HEK293 (cell line): ENCODE results near the gene PARP1.

Experiments
- CTCF ChIA-PET: fragments of 350-600 bp; formaldehyde crosslinking; extraction: SDS; loops from one replicate; lab custom pipeline; 2021; ENCODE audit warnings: antibody characterized with exemption; lab: Yijun Ruan, JAX
- POLR2A ChIA-PET: fragments of 300-600 bp; formaldehyde crosslinking; extraction: SDS; loops from one replicate; lab custom pipeline; 2020; ENCODE audit warnings: antibody characterized with exemption, inconsistent platforms; lab: Yijun Ruan, JAX
- H3K27ac ChIP-seq: fragments of 200-500 bp; sonication (Bioruptor generic); 2 replicates; pipeline ENCODE4 v1.5.1; 2014; ENCODE audit warnings: low read depth, low read length, control low read depth, inconsistent platforms; ENCODE audit errors: extremely low read depth
- H3K36me3 ChIP-seq, 2 experiments: fragments of 200-500 bp in 1 of 2; sonication (Bioruptor generic) in 1 of 2; 1 replicate in 1 of 2; 2 replicates in 1 of 2; pipeline ENCODE4 v1.5.1; 2014 to 2017; ENCODE audit warnings: inconsistent platforms in 2 of 2, low read length in 2 of 2; ENCODE audit not compliant: control insufficient read depth in 2 of 2, insufficient read depth in 1 of 2
- H3K4me1 ChIP-seq: fragments of 200-500 bp; sonication (Bioruptor generic); 2 replicates; pipeline ENCODE4 v1.5.1; 2014; ENCODE audit warnings: mild to moderate bottlenecking, low read length, inconsistent platforms; ENCODE audit not compliant: control insufficient read depth, insufficient read depth
- H3K4me3 ChIP-seq: 2 replicates; pipeline ENCODE4 v1.5.1; 2011; ENCODE audit warnings: low read depth, mild to moderate bottlenecking, control low read depth, low read length, moderate library complexity
- H3K9me3 ChIP-seq: fragments of 200-500 bp; sonication (Bioruptor generic); 2 replicates; pipeline ENCODE4 v1.5.1; 2014; ENCODE audit warnings: low read depth, low read length, inconsistent platforms; ENCODE audit not compliant: control insufficient read depth, insufficient read depth
- ELK4 ChIP-seq: IDR thresholded peaks from 2 replicates; pipeline ENCODE4 v1.6.1; 2011; ENCODE audit warnings: mild to moderate bottlenecking, low read depth, low read length, borderline replicate concordance
- HOXA7 ChIP-seq: sonication (generic); formaldehyde crosslinking; IDR thresholded peaks from 2 replicates; pipeline ENCODE4 v1.8.1; 2022; ENCODE audit warnings: missing genetic modification reagents, borderline replicate concordance
- MZF1 ChIP-seq: fragments of 450-650 bp; formaldehyde crosslinking; IDR thresholded peaks from 2 replicates; pipeline ENCODE4 v1.5.1; 2017; ENCODE audit warnings: missing biosample characterization, missing genetic modification characterization, borderline replicate concordance
- ZBTB1 ChIP-seq: fragments of 450-650 bp; formaldehyde crosslinking; IDR thresholded peaks from 2 replicates; pipeline ENCODE4 v1.5.1; 2016; ENCODE audit warnings: missing biosample characterization, missing genetic modification characterization
- ZBTB48 ChIP-seq: fragments of 450-650 bp; formaldehyde crosslinking; IDR thresholded peaks from 2 replicates; pipeline ENCODE4 v1.5.1; 2016; ENCODE audit warnings: missing biosample characterization, missing genetic modification characterization
- ZNF174 ChIP-seq: fragments of 450-650 bp; formaldehyde crosslinking; IDR thresholded peaks from 2 replicates; pipeline ENCODE4 v1.5.0; 2017; ENCODE audit warnings: missing biosample characterization, mild to moderate bottlenecking, missing genetic modification characterization
- ZNF184 ChIP-seq: fragments of 450-650 bp; IDR thresholded peaks from 2 replicates; pipeline ENCODE4 v1.5.1; 2018; ENCODE audit warnings: missing biosample characterization, mild to moderate bottlenecking, missing genetic modification characterization
- ZNF19 ChIP-seq: fragments of 450-650 bp; formaldehyde crosslinking; IDR thresholded peaks from 2 replicates; pipeline ENCODE4; 2016; ENCODE audit warnings: missing biosample characterization, missing genetic modification characterization, low read depth
- ZNF350 ChIP-seq: fragments of 450-650 bp; formaldehyde crosslinking; IDR thresholded peaks from 2 replicates; pipeline ENCODE4 v1.5.0; 2017; ENCODE audit warnings: missing biosample characterization, mild to moderate bottlenecking, missing genetic modification characterization
- ZNF473 ChIP-seq: fragments of 450-650 bp; formaldehyde crosslinking; IDR thresholded peaks from 2 replicates; pipeline ENCODE4 v1.5.1; 2017; ENCODE audit warnings: missing biosample characterization, missing genetic modification characterization
- ZNF621 ChIP-seq: fragments of 450-650 bp; formaldehyde crosslinking; IDR thresholded peaks from 2 replicates; pipeline ENCODE4 v1.5.1; 2017; ENCODE audit warnings: missing biosample characterization, missing genetic modification characterization
- ZNF623 ChIP-seq: fragments of 450-650 bp; formaldehyde crosslinking; IDR thresholded peaks from 2 replicates; pipeline ENCODE4 v1.5.1; 2016; ENCODE audit warnings: missing biosample characterization, missing genetic modification characterization
- ZNF658 ChIP-seq: fragments of 450-650 bp; formaldehyde crosslinking; IDR thresholded peaks from 2 replicates; pipeline ENCODE4; 2016; ENCODE audit warnings: missing biosample characterization, missing genetic modification characterization
- ZNF747 ChIP-seq: fragments of 450-650 bp; formaldehyde crosslinking; IDR thresholded peaks from 2 replicates; pipeline ENCODE4 v1.5.1; 2016; ENCODE audit warnings: missing biosample characterization, missing genetic modification characterization
- ZNF792 ChIP-seq: fragments of 450-650 bp; formaldehyde crosslinking; IDR thresholded peaks from 2 replicates; pipeline ENCODE4 v1.5.1; 2016; ENCODE audit warnings: missing biosample characterization, missing genetic modification characterization
- ZNF837 ChIP-seq: fragments of 450-650 bp; formaldehyde crosslinking; IDR thresholded peaks from 2 replicates; pipeline ENCODE4 v1.5.1; 2016; ENCODE audit warnings: missing biosample characterization, missing genetic modification characterization
- TF ChIP-seq, protein P1 (sequence below): fragments of 450-650 bp; formaldehyde crosslinking; IDR thresholded peaks from 2 replicates; pipeline ENCODE4 v1.5.1; 2016; ENCODE audit warnings: missing biosample characterization, missing genetic modification characterization, borderline replicate concordance
- TF ChIP-seq, protein P2 (sequence below): fragments of 450-650 bp; formaldehyde crosslinking; IDR thresholded peaks from 2 replicates; pipeline ENCODE4 v1.5.1; 2016; ENCODE audit warnings: missing biosample characterization, missing genetic modification characterization

The PARP1 gene

DNA sequence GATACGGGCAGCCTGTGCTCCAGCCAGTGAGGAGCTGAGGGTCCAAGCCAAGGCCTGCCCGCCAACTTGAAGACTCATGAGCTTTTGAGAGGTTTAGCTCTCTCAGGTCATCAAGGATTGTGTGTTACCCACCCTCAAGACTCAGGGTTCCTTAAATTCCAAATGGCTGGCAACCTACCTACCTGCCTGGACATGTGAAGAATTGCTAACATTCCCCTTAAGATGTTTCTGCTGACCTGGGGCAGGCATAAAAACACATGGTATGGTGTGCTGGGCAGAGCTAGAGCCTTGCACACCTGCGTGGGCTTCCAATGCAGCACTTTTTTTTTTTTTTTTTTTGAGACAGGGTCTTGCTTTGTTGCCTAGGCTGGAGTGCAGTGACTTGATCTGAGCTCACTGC lies 17.2 kb downstream of the PARP1 start:
- no peaks in the 10 kb centered on the region for H3K9me3 ChIP-seq
- ChIA-PET POLR2A (interaction anchor here (0.6 kb wide), 1 partner anchor 550 kb away, joined by 3 read pairs; the partner anchor contains the start of gene COQ8A), CTCF (interaction anchor here (1.2 to 1.5 kb wide), 2 partner anchors 17 to 22 kb away, joined by 3 to 4 read pairs; partner anchors contain the start of gene PARP1)
- peaks cover 81 to 100% of the 10 kb centered on the region in 2 experiments for H3K36me3 ChIP-seq
- H3K4me1 ChIP-seq: no peaks in the 10 kb centered on the region
- TF ChIP-seq ELK4 (no peak), ZNF837 (tag by site-specific recombination) (no peak), ZNF621 (no peak), ZNF174 (tag by site-specific recombination) (no peak), ZNF184 (no peak), ZBTB1 (tag by site-specific recombination) (no peak), ZNF747 (tag by site-specific recombination) (no peak), ZNF350 (no peak), ZNF658 (no peak), ZNF19 (tag by site-specific recombination) (no peak), ZNF792 (tag by site-specific recombination) (no peak), MZF1 (tag by site-specific recombination) (no peak)
- TF ChIP-seq, protein P1, sequence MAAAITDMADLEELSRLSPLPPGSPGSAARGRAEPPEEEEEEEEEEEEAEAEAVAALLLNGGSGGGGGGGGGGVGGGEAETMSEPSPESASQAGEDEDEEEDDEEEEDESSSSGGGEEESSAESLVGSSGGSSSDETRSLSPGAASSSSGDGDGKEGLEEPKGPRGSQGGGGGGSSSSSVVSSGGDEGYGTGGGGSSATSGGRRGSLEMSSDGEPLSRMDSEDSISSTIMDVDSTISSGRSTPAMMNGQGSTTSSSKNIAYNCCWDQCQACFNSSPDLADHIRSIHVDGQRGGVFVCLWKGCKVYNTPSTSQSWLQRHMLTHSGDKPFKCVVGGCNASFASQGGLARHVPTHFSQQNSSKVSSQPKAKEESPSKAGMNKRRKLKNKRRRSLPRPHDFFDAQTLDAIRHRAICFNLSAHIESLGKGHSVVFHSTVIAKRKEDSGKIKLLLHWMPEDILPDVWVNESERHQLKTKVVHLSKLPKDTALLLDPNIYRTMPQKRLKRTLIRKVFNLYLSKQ: no peak
- H3K27ac ChIP-seq: no peak overlapping the region
- H3K4me3 ChIP-seq: no peak overlapping the region

- ChIA-PET CTCF (no interaction called here), POLR2A (no interaction called here)
- Histone ChIP-seq H3K4me1 (no peaks in the 10 kb centered on the region), H3K27ac (no peak overlapping the region), H3K36me3 (peaks cover 82 to 100% of the 10 kb centered on the region in 2 experiments), H3K9me3 (no peaks in the 10 kb centered on the region), H3K4me3 (no peak overlapping the region)
- TF ChIP-seq HOXA7 (CRISPR knock-in tag) (no peak), ZNF473 (tag by site-specific recombination) (no peak)
- TF ChIP-seq, protein P2, sequence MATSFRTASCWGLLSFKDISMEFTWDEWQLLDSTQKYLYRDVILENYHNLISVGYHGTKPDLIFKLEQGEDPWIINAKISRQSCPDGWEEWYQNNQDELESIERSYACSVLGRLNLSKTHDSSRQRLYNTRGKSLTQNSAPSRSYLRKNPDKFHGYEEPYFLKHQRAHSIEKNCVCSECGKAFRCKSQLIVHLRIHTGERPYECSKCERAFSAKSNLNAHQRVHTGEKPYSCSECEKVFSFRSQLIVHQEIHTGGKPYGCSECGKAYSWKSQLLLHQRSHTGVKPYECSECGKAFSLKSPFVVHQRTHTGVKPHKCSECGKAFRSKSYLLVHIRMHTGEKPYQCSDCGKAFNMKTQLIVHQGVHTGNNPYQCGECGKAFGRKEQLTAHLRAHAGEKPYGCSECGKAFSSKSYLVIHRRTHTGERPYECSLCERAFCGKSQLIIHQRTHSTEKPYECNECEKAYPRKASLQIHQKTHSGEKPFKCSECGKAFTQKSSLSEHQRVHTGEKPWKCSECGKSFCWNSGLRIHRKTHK (tag by site-specific recombination): no peak
Measured at GRCh38 chr1:226388131-226388530, 19.8 kb downstream of the PARP1 start.

DNA sequence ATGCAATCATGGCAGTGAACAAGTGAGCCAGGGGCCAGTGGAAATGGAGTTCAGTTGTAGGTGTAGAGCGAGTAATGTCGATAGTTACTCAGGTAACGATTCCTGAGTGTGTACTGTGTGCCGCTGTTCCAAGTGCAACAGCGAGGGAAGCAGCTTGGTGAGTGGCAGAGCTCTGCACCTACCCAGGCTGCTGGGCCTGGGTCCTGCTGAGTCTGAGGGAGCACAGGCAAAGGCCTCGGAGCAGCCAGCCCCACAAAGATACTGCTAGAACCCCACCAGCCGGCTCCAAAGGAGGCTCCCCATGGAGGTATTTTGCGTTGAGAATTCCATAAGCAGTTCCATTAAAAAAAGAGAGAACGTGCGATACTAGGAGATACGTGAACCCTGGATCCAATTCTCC lies 23.2 kb downstream of the PARP1 start:
- CTCF ChIA-PET: no interaction called here
- TF ChIP-seq ZBTB48 (no peak), ZNF623 (no peak)

More for the DNA sequence above, 23.2 kb downstream of the PARP1 start:
- Histone ChIP-seq H3K9me3 (no peaks in the 10 kb centered on the region), H3K4me1 (no peaks in the 10 kb centered on the region), H3K36me3 (peaks cover 73 to 100% of the 10 kb centered on the region in 2 experiments), H3K4me3 (no peak overlapping the region), H3K27ac (no peak overlapping the region)
- POLR2A ChIA-PET: no interaction called here
